HUDEP-2 (cell line): ENCODE measurements around the gene PTGFRN.

Experiments
- DNase-seq, 76 experiments: peaks; one replicate each; lab custom pipeline; 2025; ENCODE audit not compliant: unreplicated experiment in 76 of 76; lab: John Stamatoyannopoulos, UW

PTGFRN gene

DNA sequence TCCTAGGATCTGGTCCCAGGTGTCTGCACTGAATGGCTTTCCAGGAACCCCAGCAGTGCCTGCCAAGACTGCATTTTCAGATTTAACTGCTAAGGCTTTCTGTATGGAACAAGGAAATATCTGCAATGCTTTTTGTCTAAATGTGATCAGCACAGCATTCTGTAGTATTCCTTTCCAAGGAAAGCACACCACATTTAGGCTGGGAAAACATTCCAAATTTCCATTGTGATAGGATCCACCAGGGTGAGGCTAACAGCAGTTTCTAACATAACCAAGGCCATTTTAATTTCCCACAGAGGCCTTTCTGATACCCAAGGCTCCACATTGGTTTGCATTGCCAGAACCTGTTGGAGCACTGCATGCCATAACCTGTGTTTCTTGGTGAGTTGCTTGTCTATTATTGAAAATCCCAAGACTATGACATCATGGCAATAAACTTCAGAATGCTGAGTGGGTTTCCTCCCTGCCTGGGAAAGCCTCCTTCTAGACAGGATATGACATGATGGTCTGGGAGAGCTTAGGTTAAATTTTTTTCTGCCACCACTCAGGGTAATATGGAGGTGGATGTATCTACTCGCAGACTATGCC, 23.3 kb upstream of the PTGFRN start:
- DNase-seq: no peak

DNA sequence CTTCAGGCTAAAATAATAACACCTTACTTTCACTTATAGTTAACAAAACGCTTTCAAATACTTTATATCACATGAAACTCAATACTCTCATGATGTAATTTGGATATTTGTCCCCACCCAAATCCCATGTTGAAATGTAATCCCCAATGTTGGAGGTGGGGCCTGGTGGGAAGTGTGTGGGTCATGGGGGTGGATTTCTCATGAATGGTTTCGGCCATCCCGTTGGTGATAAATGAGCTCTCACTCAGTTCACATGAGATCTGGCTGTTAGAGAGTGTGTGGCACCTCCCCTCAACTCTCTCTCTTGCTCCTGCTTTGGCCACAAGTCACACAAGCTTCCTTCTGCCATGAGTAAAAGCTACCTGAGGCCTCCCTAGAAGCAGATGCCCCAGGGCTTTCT, 22.5 kb upstream of the PTGFRN start:
- DNase-seq: no peak

DNA sequence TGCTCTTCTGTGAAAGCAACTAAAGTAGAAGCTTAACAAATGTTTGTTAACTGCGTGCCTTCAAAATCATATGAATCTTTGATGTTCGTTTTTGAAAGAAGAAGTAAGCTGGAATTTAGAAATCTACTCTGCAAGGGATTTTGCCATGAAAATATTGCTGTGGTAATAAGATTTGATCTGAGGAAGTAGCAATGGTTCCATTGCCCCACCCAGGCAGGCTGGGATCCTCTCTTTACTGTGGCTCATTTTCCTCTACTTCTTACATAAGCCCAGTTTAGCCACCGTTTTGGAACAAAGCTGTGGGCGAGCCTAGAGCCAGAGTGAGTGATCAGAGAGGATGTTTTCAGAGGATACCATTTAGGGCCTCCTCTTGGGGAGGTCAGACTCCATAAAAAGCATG, 20.3 kb upstream of the PTGFRN start:
- DNase-seq: no peak

DNA sequence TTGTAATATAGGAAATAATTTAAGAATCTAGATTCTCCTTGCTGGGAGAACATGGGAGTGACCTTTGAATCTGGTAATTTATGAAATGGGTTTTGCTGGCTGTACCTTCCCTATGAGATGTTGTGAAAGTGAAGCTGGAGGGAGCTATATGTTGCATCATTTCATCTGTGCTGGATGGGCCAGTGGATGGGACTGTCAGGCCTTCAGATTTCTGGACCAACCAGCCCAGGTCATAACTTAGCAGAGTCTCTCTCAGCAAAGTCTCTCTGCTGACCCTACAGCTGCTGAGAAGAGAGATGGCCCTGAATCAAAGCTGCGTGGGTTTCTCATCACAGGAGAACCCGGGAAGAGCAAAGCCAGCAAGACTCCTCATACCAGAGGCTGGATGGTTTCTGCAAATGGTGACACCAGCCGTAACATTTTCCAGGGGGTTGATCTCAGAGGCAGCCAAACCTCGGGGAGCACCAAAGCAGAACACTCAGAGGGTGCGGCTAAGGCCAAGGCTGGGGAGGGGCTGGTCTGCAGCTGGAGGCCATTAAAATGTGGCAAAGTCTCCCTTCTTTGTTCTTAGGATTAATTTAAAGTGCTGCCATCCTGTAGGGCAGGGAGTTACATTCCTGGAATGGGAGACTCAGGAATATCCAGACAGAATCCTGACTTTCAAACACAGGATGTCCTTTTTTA, 18.2 kb upstream of the PTGFRN start:
- no peak for DNase-seq

DNA sequence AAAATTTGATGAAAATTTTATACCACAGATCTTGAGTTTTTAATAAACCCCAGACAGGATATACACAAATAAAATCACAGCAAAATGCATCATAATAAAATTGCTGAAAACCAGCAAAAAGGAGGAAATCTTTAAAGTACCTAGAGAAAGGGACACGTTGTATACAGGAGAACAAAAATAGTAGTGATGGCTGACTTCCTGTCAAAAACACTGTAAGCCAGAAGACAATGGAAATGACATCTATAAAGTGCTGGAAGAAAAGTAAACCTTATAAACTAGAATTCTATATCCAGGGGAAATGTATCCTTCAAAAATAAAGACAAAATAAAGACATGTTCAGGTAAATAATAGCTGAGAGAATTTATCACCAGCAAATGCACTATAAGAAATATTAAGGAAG, 14.6 kb upstream of the PTGFRN start:
- DNase-seq: no peak

DNA sequence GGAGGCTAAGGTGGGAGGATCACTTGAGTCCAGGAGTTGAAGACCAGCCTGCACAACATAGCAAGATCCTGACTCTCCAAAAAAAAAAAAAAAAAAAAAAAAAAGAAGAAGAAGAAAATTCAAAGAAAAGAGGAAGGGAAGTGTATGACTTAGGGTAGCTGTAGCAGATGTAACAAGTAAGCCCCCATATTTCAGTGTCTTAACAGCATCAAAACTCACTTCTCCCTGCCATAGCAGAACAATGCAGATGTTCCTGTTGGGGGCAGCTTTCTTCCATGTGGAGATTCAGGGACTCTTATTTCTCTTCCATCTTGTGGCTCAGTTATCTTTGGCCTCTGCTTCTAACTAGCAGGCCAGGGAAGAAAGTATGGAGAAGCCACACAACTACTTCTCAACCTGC, 10.2 kb upstream of the PTGFRN start:
- no peak for DNase-seq

DNA sequence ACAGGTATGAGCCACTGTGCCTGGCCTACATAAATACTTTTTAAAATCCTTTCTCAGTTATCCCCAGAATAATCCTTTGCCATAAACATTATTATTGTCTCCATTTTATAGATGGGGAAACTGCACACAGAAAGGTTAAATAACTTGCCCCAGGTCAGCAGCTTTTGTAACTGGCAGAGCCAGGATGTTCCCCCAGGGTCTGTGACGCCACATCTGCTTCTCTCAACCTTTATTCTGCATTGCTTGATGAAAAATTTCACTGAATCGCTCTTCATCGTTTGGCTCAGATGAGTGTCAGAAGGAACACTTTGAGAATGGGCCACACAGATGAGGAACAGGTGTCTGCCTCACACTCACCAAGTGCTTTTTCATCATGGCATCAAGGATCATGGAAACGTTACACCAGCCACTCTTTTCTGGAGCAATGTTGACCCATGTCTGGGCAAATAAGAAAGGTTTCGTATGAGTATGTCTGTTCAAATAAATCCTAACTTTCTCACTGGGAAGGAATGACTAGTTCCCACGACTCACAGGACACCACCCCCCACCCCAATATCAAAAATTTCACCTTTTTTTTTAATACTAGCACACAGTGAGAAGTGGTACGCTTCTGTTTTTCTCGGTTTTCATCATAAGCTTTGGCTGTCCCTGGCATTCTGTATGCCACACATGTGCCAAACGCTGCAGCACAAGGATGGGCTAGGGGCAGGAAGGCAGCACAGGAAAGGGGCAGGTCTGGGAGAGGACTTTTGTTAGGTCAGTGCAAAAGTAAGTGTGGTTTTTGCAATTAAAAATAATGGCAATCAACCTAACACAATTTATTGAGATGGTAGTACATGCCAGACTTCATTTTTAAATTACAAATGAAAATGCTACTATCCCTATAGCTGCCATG, 9.0 kb upstream of the PTGFRN start:
- no peak for DNase-seq

DNA sequence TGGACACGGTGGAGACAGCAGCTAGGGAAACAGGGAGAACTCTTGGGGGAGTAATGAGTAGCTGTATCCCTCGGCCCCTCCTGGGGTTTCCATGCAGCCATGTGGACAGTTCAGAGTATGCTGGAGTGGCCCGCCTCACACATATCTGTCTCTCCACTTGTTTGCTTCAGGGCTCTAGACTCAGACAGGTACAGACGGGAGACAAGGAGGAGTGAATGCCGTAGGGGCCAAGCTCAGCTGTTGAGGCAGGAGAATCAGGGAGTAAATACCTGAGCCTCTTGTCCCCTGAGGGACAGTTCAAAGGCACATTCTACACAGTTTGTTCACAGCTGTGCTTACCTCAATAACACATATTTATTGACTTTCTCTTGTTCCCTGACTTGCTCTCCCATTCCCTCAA, 7.7 kb upstream of the PTGFRN start:
- DNase-seq: no peak

DNA sequence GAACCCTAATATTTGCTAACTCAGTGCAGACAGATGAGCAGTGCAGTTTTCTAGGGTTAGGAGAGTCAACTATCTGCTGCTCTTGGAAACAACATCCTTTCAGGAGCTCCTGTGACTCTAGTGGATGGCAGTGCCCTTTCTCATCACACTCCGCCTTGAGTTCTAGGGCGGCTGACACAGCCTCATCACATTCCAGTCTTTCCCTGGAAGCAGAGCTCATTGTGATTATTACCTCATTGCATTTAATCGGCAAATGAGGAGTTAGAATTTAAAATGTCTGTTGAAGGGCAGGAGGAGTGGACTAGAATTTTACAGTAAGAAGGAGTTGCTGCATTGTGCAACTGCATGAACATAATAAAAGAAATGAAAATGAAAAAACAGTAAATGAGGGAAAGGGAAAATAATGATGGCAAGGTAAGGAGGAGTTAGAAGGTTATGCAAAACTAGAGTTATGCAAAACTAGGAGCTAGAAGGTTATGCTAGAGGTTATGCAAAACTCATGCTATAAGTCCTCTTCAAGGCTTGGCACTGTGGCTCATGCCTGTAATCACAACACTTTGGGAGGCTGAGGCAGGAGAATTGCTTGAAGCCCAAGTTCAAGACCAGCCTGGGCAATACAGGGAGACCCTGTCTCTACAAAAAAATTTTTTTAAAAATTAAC, 6.9 kb upstream of the PTGFRN start:
- DNase-seq: no peak

DNA sequence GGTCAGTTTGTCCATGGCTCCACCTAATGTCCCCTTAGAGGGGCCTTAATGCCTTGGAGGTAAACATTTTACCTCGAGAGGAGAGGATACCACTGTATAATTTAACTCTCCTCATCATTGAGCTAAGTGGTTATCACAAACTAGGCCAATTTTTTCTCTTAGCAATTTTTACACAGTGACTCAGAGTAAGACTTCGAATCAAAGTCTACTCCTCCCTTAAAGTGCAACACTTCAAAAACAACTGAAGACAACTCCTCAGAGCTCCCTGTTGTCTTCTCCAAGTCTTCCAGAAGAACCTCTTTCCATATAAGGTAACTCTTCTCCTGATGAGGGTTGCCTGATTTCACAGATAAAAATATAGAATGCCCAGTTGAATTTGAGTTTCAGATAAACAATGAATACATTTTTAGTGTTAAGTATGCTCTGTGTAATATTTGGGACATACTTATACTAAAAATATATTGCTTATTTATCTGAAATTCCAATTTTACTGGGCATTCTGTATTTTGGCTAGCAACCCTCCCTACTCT, 4.9 kb upstream of the PTGFRN start:
- no peak for DNase-seq

DNA sequence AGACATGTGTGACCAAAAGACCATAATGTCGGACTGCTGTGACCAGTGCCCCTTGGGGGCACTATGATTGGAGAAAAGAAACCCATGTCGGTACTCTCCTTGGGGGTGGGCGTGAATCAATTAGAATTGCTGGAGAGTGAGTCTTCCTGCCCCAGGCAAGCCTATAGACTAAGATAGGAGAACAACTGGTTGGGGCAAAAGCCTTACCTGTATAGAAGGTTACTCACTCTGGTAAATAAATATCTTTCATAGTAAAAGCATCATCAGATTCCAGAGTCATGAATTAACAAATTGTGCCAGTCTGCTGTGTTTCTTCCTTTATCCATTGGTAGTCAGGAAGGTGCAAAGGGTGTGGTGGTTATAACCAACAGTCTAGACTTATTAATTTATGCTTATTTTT, 2.9 kb upstream of the PTGFRN start:
- DNase-seq: no peak

DNA sequence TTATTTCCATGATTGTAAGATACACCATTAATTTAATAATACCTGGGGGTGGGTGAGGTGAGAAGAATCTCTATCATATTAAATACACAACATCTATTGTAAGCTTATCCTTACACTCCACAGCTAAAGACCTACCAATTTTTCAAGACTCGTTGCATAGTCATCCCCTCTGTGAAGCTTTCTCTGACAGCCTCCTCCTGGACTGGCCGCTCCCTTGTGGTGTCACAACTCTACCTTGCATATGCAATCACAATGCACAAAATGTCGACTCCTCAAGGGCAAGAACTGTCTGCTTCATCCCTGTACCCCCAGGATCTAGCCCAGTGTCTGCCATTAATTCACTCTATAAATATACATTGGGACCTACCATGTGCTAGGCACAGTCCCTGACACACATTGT, 2.4 kb upstream of the PTGFRN start:
- no peak for DNase-seq

DNA sequence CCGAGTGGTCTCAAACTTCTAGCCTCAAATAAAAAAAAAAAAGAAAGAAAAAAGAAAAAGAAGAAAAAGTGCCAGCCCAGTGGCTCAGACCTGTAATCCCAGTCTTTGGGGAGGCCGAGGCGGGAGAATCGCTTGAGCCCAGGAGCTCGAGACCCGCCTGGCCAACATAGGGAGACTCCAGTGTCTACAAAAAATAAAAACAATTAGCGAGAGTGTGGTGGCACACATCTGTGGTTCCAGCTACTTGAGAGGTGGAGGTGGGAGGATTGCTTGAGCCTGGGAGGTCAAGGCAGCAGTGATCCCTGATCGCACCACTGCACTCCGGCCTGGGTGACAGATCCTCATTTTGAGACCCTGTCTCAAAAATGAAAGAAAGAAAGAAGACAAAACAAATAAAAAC, 1.4 kb upstream of the PTGFRN start:
- DNase-seq: no peak

DNA sequence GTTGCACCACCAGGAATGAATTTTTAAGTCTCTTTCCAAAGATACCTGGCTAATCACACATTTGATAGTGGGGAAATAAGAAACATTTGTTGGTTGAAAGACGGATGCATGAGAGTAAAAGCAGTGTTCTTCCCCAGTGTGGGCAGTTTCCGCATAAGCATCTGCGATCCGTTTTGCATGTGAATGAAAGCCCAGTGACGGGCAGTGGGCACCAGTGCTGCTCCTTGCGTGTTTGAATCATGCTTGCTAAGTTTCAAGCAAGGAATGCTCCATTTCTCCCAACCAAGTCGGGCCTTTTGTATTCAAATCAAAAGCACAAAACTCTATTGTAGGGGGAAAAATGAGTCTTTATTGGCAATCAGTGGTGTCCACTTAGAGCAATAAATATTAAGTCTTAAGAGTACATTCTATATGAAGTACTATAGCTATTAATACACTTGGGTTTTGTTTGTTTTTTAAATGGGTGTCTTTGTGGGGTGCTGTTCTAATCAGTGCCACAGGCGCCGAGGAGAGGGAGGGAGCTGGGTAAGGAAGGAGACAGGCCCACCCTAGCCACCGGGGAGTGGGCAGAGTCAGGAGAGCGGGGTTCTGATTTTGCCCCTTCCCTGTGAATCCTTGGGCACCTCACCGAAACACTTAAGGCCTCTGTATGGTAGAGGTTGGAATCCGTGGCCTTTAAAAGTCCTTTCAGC, 750 bp upstream of the PTGFRN start:
- no peak for DNase-seq

DNA sequence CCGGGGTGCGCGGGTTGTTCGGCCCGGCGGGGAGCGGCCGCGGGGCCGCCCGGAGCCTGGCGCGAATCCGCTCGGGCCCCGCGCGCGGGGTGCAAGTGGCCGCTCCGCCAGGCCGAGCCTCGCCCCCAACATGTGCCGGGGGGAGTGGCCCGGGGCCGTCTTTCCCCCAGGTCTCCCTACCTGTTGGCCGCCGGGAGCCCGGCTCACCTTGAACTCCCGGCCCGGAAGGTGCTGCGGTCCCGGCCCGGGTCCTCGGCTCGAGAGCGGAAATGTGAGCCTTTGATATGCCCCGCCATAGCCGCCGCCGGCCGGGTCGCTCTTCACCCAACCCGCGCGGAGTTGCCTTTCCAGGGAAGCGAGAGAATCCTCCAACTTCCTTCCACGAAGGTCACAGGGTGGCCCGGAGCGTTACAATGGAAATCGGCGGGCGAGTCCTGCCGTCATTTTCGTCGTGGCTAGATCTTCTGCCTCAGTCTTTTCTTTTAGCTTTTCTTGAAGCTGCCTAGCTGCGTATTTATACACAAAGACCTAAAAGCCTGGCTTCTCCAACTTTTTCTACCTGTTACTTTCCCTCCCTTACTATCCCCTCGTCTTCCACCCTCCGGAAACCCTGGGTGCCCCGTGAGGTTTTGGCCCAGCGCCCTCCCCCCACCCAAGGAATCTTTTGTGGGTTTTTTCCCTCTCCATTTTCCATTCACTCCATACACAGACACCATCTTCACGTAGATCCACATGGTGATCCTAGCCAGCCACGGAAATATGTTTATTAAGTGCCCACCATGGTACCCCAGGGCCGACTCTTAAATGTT, 867 bp downstream of the PTGFRN start:
- no peak for DNase-seq

DNA sequence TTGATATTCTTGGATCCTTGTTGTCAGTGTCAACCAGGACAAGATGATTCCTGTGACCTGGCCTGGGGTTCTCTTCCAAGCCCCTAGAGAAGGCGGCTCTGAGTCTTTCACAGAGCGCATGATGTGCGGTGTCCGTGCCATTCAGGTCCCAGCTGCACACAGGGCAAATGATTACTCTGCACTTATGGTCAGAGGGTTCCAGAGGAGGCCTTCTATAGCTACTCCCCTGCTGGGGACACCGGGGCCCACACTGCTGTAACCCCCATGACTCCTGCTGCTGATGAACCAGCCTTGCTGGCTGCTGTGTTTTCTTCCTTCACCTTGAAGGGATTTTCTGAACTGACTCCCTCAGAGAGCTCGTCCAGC, 1.5 kb downstream of the PTGFRN start:
- no peak for DNase-seq

DNA sequence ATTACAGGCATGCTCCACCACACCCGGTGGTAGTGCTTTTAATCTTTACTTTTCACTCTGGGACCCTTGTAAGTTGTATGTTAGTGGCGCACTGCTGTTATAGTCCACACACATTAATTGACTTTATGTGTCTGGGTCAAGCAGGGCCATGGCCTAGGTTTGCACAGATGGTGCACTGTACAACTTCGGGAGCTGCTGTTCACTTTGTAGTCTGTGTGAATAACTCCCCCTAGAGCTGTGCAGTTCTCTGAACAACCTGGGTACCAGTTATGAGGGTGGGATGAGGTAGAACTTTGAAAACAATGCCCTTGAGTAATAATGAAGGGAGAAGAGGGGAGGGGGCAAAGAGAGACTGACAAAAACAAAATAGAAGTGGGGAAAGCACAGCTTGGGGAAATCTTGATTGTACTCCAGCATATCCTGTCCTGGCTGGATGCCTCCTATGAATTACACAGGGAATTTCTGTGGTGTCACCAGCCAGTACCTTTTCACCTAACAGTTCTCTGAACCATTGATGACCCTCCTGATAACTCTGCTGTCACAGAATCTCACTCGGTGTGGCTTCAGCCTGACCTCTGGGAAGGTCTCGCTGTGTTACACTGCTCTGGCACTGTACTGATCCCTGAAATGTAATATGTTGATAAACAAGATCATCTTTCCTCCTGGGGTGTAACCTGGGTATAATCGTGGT, 2.2 kb downstream of the PTGFRN start:
- DNase-seq: no peak

DNA sequence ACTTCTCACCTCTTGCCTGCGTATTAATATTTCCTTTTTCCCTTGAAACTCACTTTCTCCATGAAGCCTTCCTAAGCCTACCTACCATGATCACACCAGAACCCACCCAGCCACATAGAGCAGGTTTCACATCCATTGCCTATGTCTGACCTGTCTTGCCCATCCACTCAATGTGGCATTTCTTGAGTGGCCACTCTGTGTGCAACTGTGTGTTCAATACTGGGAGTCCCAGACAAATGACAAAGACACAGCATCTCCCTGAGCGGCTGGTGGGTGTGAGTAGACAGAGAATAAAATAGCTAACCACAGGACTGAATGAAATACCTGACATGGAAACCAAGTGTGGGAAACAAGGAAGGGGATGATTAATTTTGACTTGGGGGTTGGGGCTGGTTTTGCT, 3.1 kb downstream of the PTGFRN start:
- no peak for DNase-seq

DNA sequence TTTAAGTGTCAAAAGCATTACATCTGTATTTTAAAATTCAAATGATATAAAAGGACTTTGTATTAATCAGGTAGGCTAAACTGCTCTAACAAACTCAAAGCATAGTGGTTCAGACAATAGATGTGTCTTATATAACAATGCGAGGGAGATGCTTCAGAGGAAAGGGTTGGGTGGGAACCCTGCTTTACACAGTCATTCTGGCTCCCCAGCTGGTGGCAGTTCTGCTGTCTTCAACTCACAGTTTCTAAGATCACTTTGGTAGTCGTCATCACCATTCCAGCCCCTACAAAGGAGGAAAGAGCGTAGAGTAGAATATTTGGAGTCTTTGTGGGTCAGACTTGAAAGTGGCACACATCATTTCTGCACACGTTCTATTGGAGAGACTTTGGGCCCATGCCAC, 4.2 kb downstream of the PTGFRN start:
- no peak for DNase-seq
